Chondrocyte (in vitro differentiated cells): Measurements from ENCODE around the gene WDR86. TPM values are rescaled to one million over a fixed set of nuclear protein-coding genes. Genes with fewer than 3 reads are reported as not detected.

ENCODE experiments used
- DNase-seq: peaks from one replicate; pipeline ENCODE4 v3.0.0; 2021; ENCODE audit warnings: mixed read lengths, low spot score
- H3K27ac Mint-ChIP-seq: one replicate; pipeline ENCODE4 v1.8.0; 2021; ENCODE audit warnings: mild to moderate bottlenecking, moderate library complexity, mixed read lengths; ENCODE audit not compliant: unreplicated experiment
- H3K27me3 Mint-ChIP-seq: 2 replicates; pipeline ENCODE4 v1.8.0; 2021; ENCODE audit warnings: low read depth, mixed read lengths
- H3K36me3 Mint-ChIP-seq: 2 replicates; pipeline ENCODE4 v1.8.0; 2021; ENCODE audit warnings: low read depth, mixed read lengths
- H3K4me1 Mint-ChIP-seq: 2 replicates; pipeline ENCODE4 v1.8.0; 2021; ENCODE audit warnings: low read depth, mild to moderate bottlenecking, mixed read lengths
- H3K4me3 Mint-ChIP-seq: one replicate; pipeline ENCODE4 v1.8.0; 2021; ENCODE audit warnings: mild to moderate bottlenecking, moderate library complexity, mixed read lengths; ENCODE audit not compliant: unreplicated experiment
- H3K9me3 Mint-ChIP-seq: 2 replicates; pipeline ENCODE4 v1.8.0; 2021; ENCODE audit warnings: low read depth, mixed read lengths
- CTCF ChIP-seq: fragments of 200-600 bp; sonication (generic); IDR thresholded peaks from 2 replicates; pipeline ENCODE4 v1.5.0; 2021; ENCODE audit warnings: antibody characterized with exemption, mild to moderate bottlenecking, moderate library complexity
- total RNA-seq: library from RNA; stranded (reverse); gene quantifications from 3 replicates; pipeline ENCODE4 v1.2.1, GENCODE V29; 2021

Gene WDR86
- total RNA-seq, 1 donor from 2014 or later, result not detected

GRCh38 chr7:151381348-151382078, 28.3 kb downstream of the WDR86 start:
- peaks cover 23% of the 10 kb centered on the region for H3K27me3 Mint-ChIP-seq

GRCh38 chr7:151381098-151381347, 28.8 kb downstream of the WDR86 start:
- DNase-seq, result no peak
- H3K27me3 Mint-ChIP-seq, result peaks cover 23% of the 10 kb centered on the region

More at GRCh38 chr7:151381348-151382078, 28.3 kb downstream of the WDR86 start:
- Mint-ChIP-seq H3K9me3 (no peaks in the 10 kb centered on the region), H3K4me1 (peaks cover 7% of the 10 kb centered on the region), H3K36me3 (peaks cover 13% of the 10 kb centered on the region), H3K27ac (no peak overlapping the region), H3K4me3 (no peak overlapping the region)
- TF ChIP-seq CTCF, result no peak
- peak; percentile 68 for DNase-seq

GRCh38 chr7:151380199-151381097, 29.4 kb downstream of the WDR86 start:
- H3K4me3 Mint-ChIP-seq, result no peak overlapping the region
- H3K27me3 Mint-ChIP-seq, result peaks cover 23% of the 10 kb centered on the region
- TF ChIP-seq CTCF, result no peak
- H3K9me3 Mint-ChIP-seq, result no peaks in the 10 kb centered on the region
- H3K4me1 Mint-ChIP-seq, result peaks cover 7% of the 10 kb centered on the region
- H3K36me3 Mint-ChIP-seq, result peaks cover 19% of the 10 kb centered on the region
- no peak overlapping the region for H3K27ac Mint-ChIP-seq
- DNase-seq, result peak; percentile 93

More at GRCh38 chr7:151381098-151381347, 28.8 kb downstream of the WDR86 start:
- no peak for TF ChIP-seq CTCF
- H3K9me3 Mint-ChIP-seq, result no peaks in the 10 kb centered on the region
- H3K27ac Mint-ChIP-seq, result no peak overlapping the region
- H3K4me3 Mint-ChIP-seq, result no peak overlapping the region
- H3K4me1 Mint-ChIP-seq, result peaks cover 7% of the 10 kb centered on the region
- peaks cover 17% of the 10 kb centered on the region for H3K36me3 Mint-ChIP-seq

- peaks cover 19% of the 10 kb centered on the region for H3K36me3 Mint-ChIP-seq
- H3K27ac Mint-ChIP-seq, result no peak overlapping the region
- no peak overlapping the region for H3K4me3 Mint-ChIP-seq
- no peak for TF ChIP-seq CTCF
- H3K4me1 Mint-ChIP-seq, result peaks cover 7% of the 10 kb centered on the region
- DNase-seq, result no peak
- peaks cover 23% of the 10 kb centered on the region for H3K27me3 Mint-ChIP-seq
- no peaks in the 10 kb centered on the region for H3K9me3 Mint-ChIP-seq
These were observed 30.2 kb downstream of the WDR86 start for GRCh38 chr7:151379534-151380198.

GRCh38 chr7:151379193-151379520, 30.7 kb downstream of the WDR86 start:
- Mint-ChIP-seq H3K27ac (no peak overlapping the region), H3K4me3 (no peak overlapping the region), H3K36me3 (peaks cover 24% of the 10 kb centered on the region), H3K9me3 (no peaks in the 10 kb centered on the region), H3K4me1 (peaks cover 7% of the 10 kb centered on the region), H3K27me3 (peaks cover 18% of the 10 kb centered on the region)
- TF ChIP-seq CTCF, result no peak
- no peak for DNase-seq
